ENCODE results near the gene ALKAL2.
"Not testable (repeated sequence)": the region's sequence is repeated elsewhere in the genome, so short reads cannot be mapped to it uniquely, and the experiment has no call there.

The ALKAL2 gene, protein sequence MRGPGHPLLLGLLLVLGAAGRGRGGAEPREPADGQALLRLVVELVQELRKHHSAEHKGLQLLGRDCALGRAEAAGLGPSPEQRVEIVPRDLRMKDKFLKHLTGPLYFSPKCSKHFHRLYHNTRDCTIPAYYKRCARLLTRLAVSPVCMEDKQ

DNA sequence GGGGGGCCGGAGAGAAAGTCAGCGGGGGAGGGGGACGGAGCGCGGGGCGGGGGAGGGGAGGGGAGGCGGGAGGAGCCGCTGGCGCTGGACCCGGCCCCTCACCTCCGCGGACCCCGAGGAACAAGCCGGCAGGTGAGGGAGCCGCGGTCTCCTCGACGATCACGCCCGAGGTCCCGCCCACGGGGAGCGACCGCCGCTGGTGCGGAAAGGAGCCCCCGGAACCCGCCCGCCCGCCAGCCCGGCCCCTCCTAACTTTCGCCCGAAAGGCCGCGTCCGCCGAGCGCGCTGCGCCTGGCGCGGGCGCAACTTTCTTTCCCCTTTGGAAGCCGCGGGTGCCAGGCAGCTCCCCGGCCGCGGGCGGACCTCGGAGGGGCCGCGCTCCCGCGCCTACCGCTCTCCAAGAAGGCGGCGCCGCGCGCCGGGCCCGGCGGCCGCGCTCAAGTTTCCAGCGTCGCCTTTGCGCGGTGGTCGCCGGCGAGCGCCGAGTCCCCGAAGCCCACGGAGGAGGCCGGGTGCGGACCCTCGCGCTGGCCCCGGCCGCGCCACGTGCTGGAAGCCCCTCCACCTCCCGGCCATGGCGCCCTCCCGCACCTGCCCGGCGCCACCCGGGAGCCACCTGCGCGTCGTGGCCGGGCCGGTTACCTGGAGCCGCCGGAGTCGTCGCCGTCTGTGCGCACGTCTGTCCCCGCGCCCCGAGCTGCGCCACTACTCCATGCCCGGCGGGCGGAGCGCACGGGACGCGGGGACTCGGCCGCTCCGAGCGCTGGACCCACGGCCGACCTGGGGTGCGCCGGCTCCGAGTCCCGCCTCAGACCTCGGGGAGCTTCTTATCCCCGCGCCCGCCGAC, at the start of gene ALKAL2:
Gene ALKAL2, minus strand, starts transcription at position 181 of the 847 bp plus-strand sequence. CDS start 256 bp downstream, outside the sequence.
- DNase-seq (ENCODE audit: low read depth, low spot score) = no peak

DNA sequence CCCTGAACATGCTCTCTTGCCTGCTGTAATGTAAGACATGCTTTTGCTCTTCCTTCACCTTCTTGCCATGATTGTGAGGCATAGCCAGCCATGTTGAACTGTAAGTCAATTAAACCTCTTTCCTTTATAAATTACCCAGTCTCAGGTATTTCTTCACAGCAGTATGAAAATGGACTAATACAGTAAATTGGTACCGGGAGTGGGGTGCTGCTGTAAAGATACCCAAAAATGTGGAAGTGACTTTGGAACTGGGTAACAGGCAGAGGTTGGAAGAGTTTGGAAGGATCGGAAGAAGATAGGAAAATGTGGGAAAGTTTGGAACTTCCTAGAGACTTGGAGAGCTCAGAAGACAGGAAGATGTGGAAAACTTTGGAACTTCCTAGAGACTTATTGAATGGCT, 49.1 kb upstream of the ALKAL2 start:
- DNase-seq (ENCODE audit: low read depth, low spot score) = not testable (repeated sequence)

DNA sequence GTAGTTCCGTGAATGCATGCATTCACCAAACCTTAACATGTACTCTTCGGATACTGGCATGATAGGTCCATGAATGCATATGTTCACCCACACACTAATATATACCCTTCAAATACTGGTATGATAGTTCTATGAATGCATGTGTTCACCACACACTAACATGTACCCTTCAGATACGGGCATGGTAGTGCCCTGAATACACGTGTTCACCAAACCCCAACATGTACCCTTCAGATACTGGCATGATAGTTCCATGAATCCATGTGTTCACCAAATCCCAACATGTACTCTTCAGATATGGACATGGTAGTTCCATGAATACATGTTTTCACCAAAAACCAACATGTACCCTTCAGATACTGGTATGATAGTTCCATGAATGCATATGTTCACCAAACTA, 48.5 kb upstream of the ALKAL2 start:
- DNase-seq (ENCODE audit: low read depth, low spot score) = no peak

DNA sequence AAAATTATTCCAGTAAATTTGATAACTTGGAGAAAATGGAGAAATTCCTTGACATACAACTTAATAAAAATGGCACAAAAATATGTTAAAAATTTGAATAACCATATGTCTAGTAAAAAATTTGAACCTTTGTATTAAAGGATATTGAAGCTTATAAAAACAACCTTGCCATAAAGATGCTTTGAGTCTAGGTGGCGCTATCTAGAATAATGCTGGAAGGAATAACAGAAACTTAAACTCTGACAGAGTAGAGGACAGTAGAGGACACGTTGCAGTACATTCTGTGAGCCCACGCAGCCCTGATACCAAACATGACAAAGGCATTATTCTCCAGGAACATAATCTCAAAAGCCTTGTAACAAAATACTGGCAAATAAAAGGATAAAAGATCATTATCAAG, 44.7 kb upstream of the ALKAL2 start:
- no peak for DNase-seq (ENCODE audit: low read depth, low spot score)

DNA sequence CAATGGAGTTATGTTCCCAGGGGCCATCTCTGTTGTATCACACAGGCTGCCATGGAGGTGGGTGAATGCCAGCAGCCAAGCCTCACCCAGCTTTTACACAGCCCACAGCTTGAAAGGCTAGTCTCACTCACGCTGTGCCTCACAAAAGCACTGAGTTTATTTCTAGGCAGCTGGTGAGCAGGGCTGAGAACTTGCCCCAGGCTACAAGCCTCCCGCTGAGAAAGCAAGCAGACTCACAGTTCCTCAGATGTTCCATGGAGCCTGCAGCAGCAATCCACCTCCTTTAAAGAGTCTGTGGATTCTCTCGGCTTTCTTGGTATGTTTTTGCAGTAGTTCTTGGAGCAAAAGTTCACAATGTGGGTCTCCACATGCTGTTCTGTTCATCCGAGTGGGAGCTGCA, 40.9 kb upstream of the ALKAL2 start:
- DNase-seq (ENCODE audit: low read depth, low spot score) = peak; percentile 80

DNA sequence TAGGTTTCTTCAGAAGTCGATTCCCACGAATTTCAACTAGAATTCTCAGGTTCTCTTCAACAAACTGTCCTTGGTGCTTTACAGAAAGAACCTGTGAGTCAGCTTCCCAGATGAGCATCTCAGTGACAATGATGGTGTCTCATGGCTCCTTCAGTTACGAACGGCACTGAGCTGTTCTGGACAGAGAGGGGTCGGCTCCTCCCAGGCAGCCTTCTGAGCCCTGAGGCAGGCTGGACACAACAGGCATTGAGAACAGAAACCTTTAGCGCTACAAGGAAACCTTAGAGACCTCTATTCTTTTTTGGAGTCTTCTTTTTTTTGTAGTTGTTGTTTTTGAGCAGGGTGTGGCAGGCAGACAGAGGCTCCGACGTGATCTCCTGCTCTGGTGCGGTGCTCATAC, 35.1 kb upstream of the ALKAL2 start:
- no peak for DNase-seq (ENCODE audit: low read depth, low spot score)

DNA sequence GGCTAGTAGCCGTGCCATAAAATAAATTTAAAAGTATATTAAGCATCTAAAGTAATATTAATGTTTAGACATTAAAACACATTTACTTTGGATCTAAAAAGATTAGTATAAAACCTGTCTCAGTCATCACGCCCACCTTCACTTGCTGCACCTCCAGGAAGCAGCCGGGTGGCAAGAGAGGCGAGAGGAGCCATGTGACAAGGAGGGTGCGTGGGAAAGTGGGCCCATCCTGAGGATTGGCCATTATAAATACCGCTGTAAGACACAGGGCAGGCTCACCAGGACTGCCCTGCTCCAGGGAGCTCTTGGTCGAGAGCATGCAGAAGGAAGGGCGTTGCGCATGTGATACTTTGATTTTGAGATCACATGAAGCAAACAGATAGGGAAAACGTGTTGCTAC, 34.4 kb upstream of the ALKAL2 start:
- no peak for DNase-seq (ENCODE audit: low read depth, low spot score)

DNA sequence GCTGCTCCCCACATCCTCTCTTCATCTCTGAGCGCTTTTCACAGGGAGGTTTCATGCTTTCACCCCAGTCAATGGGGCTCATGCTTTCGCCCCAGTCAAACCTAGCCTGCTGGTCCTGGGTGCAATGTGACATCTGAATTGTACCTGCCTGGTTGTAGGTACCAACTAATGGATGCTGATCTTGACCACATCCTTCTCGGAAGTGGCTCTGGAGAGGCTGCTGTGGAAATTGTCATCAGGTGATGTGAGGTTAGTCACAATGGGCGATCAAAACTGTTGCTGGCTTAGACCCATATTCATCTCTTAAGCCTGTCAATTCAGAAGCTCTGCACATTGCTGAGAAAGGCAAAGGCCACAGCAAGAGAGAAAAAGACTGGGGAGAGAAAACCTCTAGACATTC, 32.7 kb upstream of the ALKAL2 start:
- DNase-seq (ENCODE audit: low read depth, low spot score) = no peak

DNA sequence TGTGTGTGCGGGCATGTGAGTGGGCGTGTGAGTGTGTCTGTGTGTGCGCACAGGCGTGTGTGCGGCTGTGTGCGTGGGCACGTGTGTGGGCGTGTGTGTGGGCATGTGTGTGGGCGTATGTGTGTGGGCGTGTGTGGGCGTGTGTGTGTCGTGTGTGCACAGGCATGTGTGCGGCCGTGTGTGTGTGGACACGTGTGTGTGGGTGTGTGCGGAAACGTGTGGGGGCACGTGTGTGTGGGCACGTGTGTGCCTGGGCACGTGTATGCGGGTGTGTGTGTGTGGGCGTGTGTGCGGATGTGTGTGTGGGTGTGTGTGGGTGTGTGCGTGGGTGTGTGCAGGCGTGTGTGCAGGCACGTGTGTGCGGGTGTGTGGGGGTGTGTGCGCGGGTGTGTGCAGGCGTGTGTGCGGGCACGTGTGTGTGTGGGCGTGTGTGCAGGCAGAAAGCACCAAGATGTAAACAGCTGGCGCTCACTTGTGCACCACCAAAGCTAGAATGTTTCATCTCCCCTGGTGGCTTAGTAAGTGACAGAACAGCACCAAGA, 31.2 kb upstream of the ALKAL2 start:
- DNase-seq (ENCODE audit: low read depth, low spot score) = no peak

DNA sequence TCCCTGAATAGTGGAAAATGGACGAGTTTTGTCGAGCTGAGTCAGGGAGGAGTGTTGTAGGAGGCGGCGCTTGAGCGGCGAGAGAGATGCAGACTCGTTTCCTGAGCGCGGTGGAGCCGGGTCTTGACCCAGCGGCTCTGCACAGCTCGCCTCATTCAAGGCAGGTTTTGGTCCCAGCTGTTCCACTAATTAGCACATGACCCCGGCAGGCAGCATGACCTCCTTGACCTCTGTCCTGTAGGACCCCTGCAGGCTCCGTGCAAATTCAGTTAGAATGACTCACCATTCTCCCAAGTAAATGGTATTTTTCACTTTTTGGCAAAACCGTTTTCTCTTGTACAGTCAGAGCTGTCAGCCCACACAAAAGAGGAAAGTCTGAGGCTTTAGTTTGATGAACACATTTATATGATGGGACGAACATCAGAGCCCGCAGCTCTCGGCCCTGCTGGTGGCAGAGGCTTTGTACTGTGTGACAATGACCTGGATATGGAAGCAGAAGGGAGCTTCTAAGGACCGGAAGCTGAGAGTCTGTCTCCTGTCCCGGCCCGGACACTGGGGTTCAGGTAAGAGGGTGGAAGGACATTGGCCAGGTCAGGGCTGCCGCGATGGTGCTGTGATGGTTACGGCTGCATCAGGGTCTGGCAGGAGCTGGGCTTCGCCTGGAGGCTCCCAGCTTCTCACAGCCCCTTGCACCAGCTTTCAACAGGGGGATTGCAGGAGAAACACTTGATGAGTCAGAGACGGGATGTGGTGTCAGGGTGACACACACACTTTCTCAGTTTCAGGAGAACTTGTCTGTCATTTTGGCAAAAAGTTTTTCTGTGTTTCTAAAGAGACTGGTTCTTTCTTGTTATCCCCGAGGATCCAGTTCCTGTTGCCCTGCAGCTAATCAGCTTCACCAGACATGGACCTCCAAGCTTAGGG, 29.9 kb upstream of the ALKAL2 start:
- DNase-seq (ENCODE audit: low read depth, low spot score) = peak; percentile 62

DNA sequence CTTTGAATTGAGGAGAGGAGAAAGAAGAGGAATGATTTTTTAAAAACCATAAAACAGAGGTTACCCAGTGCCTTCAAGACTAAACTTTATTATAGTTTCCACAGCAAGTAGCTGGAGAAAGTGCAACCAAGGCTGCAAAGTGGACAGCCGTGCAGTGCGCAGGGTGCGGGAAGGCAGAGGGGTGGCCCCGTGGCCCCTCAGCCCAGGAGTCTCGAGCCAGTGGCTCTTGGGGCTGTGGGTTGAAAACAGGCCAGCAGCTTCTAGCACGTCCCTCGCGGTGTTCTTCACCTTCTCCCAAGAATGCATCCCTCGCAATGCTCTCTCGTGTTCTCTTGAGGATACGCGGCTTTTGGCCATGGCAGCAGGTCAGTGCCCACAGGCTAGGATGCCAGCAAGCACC, 28.5 kb upstream of the ALKAL2 start:
- DNase-seq (ENCODE audit: low read depth, low spot score) = no peak

DNA sequence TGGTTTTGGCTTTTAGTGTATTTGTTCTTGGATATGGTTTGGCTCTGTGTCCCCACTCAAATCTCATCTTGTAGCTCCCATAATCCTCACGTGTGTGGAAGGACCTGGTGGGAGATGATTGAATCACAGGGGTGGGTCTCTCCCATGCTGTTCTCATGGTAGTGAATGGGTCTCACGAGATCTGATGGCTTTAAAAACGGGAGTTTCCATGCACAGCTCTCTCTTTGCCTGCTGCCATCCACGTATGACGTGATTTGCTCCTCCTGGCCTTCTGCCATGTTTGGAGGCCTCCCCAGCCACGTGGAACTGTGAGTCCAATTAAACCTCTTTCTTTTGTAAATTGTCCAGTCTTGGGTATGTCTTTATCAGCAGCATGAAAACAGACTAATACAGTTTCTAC, 28.0 kb upstream of the ALKAL2 start:
- not testable (repeated sequence) for DNase-seq (ENCODE audit: low read depth, low spot score)

DNA sequence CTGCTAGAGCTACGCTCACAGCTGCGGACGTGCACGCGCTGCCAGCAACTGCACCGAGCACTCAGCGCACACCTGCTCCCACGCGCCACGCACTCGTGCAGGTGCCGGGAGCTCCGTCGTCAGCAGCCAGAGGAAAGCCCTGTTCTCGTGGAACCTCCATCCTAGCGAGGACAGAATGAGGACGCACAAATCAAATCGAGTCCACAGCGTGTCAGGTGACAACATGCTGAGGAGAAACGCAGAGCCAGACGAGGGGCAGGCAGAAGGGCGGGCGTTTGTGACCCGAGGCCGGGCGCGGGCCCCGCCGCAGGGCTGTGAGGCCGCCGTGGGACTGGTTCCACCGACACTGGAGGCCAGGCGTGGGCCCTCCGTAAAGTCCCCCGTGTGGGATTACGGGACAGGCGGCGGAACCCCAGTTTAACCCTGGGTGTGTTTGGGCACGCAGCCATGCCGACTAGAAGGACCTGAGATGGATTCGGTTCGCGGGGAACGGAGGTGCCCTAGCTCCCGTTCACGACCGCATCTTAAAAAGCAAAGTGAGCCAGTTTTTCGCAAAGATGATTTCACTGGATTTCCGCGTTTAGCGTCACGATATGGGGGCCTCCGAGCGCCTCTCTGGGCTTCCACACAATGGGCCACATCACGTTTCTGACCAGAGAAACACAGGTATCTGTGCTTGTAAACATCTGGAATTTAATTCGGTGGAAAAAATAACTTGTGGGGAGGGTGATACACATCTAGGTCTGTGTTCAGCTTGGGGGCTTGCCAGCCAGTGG, 26.9 kb upstream of the ALKAL2 start:
- DNase-seq (ENCODE audit: low read depth, low spot score) = no peak

DNA sequence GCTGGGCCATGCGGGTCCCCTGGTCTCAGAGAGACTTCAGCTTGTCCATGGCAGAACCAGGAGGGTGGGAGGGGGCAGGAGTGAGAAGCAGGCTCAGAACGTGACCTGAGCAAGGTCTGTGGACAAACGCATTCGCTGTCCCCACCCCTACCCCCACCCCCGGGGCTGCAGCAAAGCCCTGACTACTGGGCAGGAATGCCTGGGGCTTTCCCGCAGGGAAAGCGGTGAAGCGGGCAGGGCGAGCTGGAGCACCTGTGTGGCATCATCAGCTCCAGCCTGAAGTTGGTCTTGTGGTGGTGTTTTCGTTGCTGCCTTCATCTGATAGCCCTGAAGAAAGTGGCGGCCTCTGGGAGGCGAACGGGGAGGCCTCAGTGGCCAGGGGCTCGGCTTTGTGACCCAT, 26.1 kb upstream of the ALKAL2 start:
- DNase-seq (ENCODE audit: low read depth, low spot score) = no peak

DNA sequence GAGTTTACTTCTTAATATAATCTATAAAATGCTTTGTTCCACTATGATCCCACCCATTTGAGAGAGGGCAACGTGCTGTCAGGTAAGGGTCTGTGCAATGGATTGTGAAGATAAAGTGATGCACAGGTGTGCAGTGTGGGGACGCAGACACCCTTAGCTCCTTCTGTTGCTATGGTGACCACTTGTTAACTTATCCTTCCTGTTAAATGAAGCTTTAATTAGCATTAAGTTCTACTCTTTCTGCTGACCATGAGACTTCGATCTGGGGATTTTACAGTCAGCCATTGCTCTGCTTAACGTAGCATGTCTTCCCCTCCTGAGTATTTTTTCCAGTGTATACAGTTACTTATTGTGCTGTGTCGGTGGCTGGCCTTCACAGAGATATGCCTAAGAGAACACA, 23.1 kb upstream of the ALKAL2 start:
- no peak for DNase-seq (ENCODE audit: low read depth, low spot score)

DNA sequence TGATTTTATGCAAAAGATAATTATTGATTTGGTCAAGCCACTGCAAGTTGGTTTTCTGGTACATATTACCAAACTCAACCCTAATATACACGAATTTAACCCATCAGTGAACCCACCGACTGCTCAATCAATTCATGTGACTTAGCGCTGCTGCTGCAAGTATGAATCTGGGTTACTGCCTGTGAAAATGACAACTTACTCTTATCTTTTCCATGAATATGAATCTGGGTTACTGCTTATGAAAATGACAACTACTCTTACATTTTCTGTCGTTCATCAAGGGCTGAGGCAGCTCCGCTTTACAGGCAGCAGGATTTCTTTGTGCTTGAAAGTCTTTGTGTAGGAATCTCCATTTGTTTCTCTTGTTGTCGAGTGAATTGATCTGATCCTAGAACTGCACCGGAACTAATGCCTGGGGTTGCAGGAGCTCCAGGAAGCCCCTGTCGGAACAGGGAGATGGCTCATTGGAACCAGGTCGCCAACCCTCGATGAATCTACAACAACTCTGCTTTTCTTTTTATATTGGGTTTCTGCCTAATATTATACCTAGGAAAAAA, 22.1 kb upstream of the ALKAL2 start:
- no peak for DNase-seq (ENCODE audit: low read depth, low spot score)

DNA sequence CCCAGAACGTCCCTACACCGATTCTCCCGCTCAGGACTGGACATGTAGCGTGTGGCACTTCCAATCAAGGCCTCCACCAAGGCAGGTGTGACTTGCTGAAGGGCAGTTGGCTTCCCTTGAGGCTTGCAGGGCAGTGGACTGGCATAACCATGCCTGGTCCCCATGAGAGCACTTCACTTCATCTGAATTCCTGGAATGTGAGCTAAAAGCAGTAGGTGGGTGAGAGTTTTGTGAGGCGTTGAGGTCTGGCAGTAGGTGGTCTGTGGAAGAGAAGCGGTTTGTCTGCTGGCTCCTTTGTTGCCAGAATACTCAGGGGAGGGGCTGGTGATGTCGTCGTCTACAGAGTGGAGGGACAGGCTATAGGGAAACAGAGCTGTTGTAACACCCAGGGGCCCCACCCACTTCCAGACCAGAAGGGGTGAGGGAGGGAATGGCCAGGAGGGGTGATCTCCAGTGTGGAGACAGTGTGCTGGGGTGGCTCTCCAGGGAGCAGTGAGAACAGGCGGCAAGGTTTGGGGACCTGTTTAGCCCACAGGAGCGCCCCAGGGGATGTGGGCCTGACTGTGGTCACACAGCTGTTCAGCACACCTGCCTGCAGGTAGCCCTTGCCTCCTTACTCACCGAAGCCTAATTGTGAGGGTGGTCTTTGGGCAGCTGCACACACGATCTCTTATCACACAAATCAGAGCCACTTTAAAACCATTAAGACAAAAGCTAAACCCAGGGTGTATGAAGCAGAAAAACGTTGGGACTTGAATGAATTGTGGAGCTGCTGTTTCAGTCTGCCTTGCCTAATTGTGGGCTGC, 21.5 kb upstream of the ALKAL2 start:
- no peak for DNase-seq (ENCODE audit: low read depth, low spot score)

DNA sequence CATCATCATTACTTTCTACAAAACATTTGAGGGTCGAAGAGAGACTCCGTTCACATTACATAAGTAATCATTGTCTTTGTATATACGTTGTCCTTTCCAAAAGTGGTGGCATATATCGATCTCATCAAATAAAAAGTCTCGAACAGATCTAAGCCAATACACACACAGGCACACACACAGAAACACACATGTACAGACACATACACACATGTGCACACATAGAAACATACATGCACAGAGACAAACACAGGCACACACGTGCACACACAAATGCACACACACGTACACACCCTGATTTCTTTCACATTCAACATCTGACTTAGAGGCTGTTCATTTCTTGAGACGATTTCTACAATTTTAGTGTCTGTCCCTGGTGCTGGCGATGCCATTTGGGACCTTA, 17.5 kb upstream of the ALKAL2 start:
- no peak for DNase-seq (ENCODE audit: low read depth, low spot score)

DNA sequence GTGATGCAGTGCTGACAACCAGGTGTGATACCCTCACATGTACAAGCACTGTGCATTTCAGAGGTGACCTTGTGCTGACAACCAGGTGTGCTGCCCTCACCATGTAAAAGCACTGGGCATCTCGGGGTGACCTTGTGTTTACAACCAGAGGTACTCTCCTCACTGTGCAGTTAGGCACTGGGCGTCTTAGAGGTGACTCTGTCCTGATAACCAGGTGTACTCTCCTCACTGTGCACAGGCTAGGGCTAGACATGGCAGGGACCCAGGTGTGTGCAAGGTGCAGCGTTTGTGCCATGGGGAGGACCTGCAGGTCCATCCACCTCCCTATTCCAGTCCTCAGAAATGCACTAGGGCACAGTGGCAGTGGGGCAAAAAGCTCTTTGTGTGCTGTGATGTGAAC, 8.5 kb upstream of the ALKAL2 start:
- no peak for DNase-seq (ENCODE audit: low read depth, low spot score)

DNA sequence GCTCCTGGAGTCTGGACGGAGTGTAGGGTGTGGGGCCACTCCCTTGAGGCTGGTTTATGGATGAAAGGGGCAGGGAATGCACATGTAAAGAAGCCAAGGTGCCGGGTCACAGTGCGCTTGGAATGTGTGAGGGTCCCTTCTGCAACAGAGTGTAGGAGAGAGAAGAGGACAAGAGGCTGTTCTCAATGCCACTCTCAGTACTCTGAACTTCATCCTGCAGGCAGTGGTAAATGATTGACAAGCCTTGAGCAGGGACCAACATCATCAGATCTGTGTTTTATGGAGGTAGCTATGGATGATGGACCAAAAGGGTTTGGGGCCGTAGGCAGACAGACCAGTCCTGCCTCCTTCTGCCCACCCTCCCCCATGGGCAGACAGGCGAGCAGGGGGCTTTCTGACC, 7.2 kb upstream of the ALKAL2 start:
- DNase-seq (ENCODE audit: low read depth, low spot score) = no peak
